ENCODE measurements around the gene RNF20. TPM values are rescaled to one million over a fixed set of nuclear protein-coding genes. Genes with fewer than 3 reads are reported as not detected.

The RNF20 gene
- total RNA-seq, 2 donors from 2014 or later = 17.5 to 21.3 TPM

DNA sequence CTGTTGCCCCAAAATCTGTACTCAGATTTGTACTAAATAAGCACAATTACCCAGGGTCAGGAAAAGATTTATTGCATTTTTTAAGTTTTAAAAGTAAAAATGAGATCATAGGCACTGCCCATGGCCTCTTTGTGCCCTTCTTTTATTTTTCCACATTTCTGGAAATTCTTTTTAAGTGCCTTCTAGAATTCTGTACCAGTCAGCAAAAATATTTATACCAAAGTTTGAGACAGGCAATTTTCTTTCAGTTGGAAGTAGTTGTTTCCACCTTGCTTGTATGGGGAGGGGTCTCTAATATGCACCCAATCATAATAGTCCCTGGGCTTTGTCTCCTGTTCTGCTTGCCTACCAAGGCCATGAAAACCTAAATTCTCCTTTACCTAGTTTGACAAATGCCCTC, 5.6 kb upstream of the RNF20 start:
- TF ChIP-seq, protein P1, sequence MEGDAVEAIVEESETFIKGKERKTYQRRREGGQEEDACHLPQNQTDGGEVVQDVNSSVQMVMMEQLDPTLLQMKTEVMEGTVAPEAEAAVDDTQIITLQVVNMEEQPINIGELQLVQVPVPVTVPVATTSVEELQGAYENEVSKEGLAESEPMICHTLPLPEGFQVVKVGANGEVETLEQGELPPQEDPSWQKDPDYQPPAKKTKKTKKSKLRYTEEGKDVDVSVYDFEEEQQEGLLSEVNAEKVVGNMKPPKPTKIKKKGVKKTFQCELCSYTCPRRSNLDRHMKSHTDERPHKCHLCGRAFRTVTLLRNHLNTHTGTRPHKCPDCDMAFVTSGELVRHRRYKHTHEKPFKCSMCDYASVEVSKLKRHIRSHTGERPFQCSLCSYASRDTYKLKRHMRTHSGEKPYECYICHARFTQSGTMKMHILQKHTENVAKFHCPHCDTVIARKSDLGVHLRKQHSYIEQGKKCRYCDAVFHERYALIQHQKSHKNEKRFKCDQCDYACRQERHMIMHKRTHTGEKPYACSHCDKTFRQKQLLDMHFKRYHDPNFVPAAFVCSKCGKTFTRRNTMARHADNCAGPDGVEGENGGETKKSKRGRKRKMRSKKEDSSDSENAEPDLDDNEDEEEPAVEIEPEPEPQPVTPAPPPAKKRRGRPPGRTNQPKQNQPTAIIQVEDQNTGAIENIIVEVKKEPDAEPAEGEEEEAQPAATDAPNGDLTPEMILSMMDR (IDR thresholded peaks at IDR 0.05) = no peak
- no peak for TF ChIP-seq POLR2A (IDR thresholded peaks at IDR 0.05)
- Histone ChIP-seq H3K27ac (no peak overlapping the region), H3K9me3 (no peaks in the 10 kb centered on the region), H3K36me3 (replicated peaks in 1 of 2; ENCODE audit: insufficient read depth in 1 of 2, low read depth in 2 of 2) (no peaks in the 10 kb centered on the region), H3K27me3 (no peaks in the 10 kb centered on the region), H3K4me1 (peaks cover 4% of the 10 kb centered on the region), H3K4me3 (no peak overlapping the region)
- ATAC-seq (no peak), DNase-seq (no peak)
- intact Hi-C loops (cut with DNase I) = loop anchor here (5.0 kb wide), 1 partner anchor 71 kb away; no protein-coding TSS in a partner anchor

DNA sequence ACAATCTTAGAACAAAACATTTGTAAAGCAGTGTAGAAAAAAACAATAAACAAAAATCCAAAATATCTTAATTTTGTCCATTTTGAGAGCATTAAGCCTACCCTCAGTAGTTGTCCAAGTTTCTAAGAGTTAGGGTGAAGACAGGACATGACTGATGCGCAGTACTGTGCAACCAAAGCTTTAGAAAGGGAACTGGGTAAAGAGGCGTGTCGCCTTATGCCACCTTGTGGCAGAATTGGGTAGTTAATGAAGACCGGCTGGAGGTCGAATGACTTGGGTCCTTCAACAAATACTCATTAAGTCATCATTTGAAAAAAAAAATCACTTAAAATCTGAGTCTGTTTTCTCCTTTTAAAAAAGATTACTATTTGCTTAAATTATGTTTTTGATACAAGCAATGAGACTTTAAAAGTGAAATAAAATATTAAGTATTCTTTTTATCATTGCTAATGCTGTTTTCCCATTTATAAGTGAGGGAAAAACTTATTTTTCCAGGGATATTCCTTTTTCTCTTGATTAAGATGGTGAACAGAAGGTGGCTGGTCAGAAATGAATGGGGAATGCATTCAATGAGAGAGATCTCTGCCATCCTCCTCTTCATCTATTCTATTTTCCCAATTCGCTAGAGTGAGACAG, 3.5 kb upstream of the RNF20 start:
- Histone ChIP-seq H3K9me3 (no peaks in the 10 kb centered on the region), H3K4me1 (peaks cover 14% of the 10 kb centered on the region), H3K4me3 (no peak overlapping the region), H3K27me3 (no peaks in the 10 kb centered on the region), H3K27ac (no peak overlapping the region), H3K36me3 (replicated peaks in 1 of 2; ENCODE audit: insufficient read depth in 1 of 2, low read depth in 2 of 2) (no peaks in the 10 kb centered on the region)
- DNase-seq (peak; percentile 69 to 75 (median 74)), ATAC-seq (peak; percentile 19)
- intact Hi-C loops (cut with DNase I) = no loop called here
- WGBS, 2 donors = 14 to 20% methylated on average over 6 of the region's 6 CpGs
- TF ChIP-seq POLR2A (IDR thresholded peaks at IDR 0.05) = no peak
- TF ChIP-seq, protein P1 (IDR thresholded peaks at IDR 0.05) = peak; percentile 58 to 94 (median 82)

DNA sequence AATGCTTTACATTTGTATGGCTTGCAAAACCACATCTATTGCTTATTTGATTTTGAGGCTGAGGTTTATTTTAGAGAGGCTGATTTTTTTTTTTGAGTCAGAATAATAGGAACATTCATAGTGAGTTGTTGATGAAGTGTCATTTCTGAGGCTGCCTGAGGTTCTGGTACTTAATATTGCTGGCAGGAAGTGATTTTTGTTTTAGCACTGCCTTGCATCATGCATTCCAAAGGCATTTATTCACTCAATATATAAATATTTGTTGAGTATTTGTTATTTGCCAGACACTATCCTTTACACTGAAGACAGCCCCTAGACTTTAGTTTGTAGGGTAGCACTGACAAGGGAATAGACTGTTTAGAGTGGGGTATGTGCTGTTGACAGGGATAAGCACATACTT, 2.7 kb downstream of the RNF20 start:
- no peak for ATAC-seq
- peaks cover 0 to 5% of the 10 kb centered on the region in 2 donors for H3K36me3 ChIP-seq (replicated peaks in 1 of 2; ENCODE audit: insufficient read depth in 1 of 2, low read depth in 2 of 2)

DNA sequence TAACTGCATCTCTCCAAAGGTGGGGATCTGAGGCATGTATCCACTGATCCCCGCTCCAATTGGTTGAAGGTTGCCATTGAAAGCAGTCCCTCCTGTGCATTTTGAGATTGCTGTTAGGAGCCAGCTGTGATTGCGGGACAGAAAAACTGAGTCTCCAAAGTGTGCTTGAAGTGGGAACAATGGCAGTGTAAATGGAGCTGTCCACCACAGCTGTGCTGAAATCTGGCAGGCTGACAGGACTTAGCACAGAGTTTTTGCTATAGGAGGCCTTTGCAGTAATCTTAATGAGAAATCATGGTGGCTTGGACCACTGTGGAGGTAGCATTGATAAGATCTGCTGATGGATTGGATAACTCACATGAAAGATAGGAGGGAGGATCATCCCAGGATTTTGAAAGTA, 3.3 kb downstream of the RNF20 start:
- no peak overlapping the region for H3K4me3 ChIP-seq
- no peak overlapping the region for H3K27ac ChIP-seq
- intact Hi-C loops (cut with DNase I) = no loop called here
- no peaks in the 10 kb centered on the region for H3K27me3 ChIP-seq
- peaks cover 0 to 7% of the 10 kb centered on the region in 2 donors for H3K36me3 ChIP-seq (replicated peaks in 1 of 2; ENCODE audit: insufficient read depth in 1 of 2, low read depth in 2 of 2)
- ATAC-seq (no peak), DNase-seq (peak in 2 of 4 donors; percentile 14 to 21)
- H3K9me3 ChIP-seq = no peaks in the 10 kb centered on the region
- WGBS, 2 donors = 90 to 95% methylated on average over 2 of the region's 2 CpGs
- no peak for TF ChIP-seq POLR2A (IDR thresholded peaks at IDR 0.05)
- TF ChIP-seq, protein P1 (IDR thresholded peaks at IDR 0.05) = no peak
- peaks cover 14% of the 10 kb centered on the region for H3K4me1 ChIP-seq

More for the DNA sequence above, 2.7 kb downstream of the RNF20 start:
- Histone ChIP-seq H3K27me3 (no peaks in the 10 kb centered on the region), H3K27ac (no peak overlapping the region), H3K4me1 (peaks cover 14% of the 10 kb centered on the region), H3K9me3 (no peaks in the 10 kb centered on the region), H3K4me3 (no peak overlapping the region)
- DNase-seq = no peak
- intact Hi-C loops (cut with DNase I) = no loop called here
- TF ChIP-seq, protein P1 (IDR thresholded peaks at IDR 0.05) = no peak
- TF ChIP-seq POLR2A (IDR thresholded peaks at IDR 0.05) = no peak

DNA sequence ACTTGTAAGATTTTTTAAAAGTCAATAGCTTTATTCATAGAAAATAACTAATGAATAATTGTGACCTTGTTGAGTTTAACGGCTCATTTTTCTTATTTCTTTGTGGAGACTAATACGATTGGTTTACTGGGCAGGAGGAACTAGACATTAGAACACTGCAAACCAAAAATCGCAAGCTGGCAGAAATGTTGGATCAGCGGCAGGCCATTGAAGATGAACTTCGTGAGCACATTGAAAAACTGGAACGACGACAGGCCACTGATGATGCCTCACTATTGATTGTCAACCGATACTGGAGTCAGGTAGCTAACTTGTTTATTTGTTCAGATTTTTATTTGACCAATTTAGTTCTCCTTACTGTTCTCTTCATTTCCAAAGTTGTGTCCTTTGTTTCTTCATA, 6.4 kb downstream of the RNF20 start:
- Histone ChIP-seq H3K9me3 (no peaks in the 10 kb centered on the region), H3K36me3 (replicated peaks in 1 of 2; ENCODE audit: insufficient read depth in 1 of 2, low read depth in 2 of 2) (peaks cover 0 to 9% of the 10 kb centered on the region in 2 donors), H3K4me1 (no peaks in the 10 kb centered on the region), H3K4me3 (no peak overlapping the region), H3K27ac (no peak overlapping the region), H3K27me3 (no peaks in the 10 kb centered on the region)
- DNase-seq (no peak), ATAC-seq (no peak)
- TF ChIP-seq POLR2A (IDR thresholded peaks at IDR 0.05) = no peak
- TF ChIP-seq, protein P1 (IDR thresholded peaks at IDR 0.05) = no peak
- intact Hi-C loops (cut with DNase I) = no loop called here
- 82 to 86% methylated on average over 8 of the region's 8 CpGs for WGBS, 2 donors
